Activated CD8-positive, alpha-beta T cell treated with anti-CD3 and anti-CD28 coated beads for 36 hours (primary cell): ENCODE data around the gene SPTSSB. TPM values are rescaled to one million over a fixed set of nuclear protein-coding genes. Genes with fewer than 3 reads are reported as not detected.

Source experiments
- ATAC-seq: fragments of 200-7000 bp; cut with Tn5 transposase; one replicate; pipeline ENCODE4 v1.10.0; 2021; ENCODE audit warnings: mild to moderate bottlenecking, moderate library complexity
- CTCF ChIA-PET: fragments of 350-600 bp; sonication (Branson Sonifier 250); formaldehyde crosslinking; loops from one replicate; lab custom pipeline; 2021; ENCODE audit warnings: antibody characterized with exemption; lab: Charles Lee
- POLR2A ChIA-PET: fragments of 350-600 bp; sonication (Branson Sonifier 250); formaldehyde crosslinking; loops from one replicate; lab custom pipeline; 2021; ENCODE audit warnings: antibody characterized with exemption; lab: Charles Lee
- DNase-seq: peaks from one replicate; pipeline ENCODE4 v3.0.0-alpha.2; 2020
- H3K27ac Mint-ChIP-seq: one replicate; pipeline ENCODE4 v1.8.0; 2021; ENCODE audit warnings: mild to moderate bottlenecking, mixed read lengths
- H3K27me3 Mint-ChIP-seq: one replicate; pipeline ENCODE4 v1.8.0; 2021; ENCODE audit warnings: mixed read lengths
- H3K36me3 Mint-ChIP-seq: one replicate; pipeline ENCODE4 v1.8.0; 2021; ENCODE audit warnings: low read depth, mixed read lengths
- H3K4me1 Mint-ChIP-seq: one replicate; pipeline ENCODE4 v1.8.0; 2021; ENCODE audit warnings: low read depth, mixed read lengths
- H3K4me3 Mint-ChIP-seq: one replicate; pipeline ENCODE4 v1.8.0; 2021; ENCODE audit warnings: mild to moderate bottlenecking, moderate library complexity, mixed read lengths
- H3K9me3 Mint-ChIP-seq: one replicate; pipeline ENCODE4 v1.8.0; 2021; ENCODE audit warnings: mixed read lengths
- CTCF ChIP-seq: fragments of 200-600 bp; IDR thresholded peaks from one replicate; pipeline ENCODE4 v1.8.0; 2022; ENCODE audit warnings: antibody characterized with exemption, mild to moderate bottlenecking
- intact Hi-C: fragments of 100-400 bp; cut with micrococcal nuclease; formaldehyde crosslinking; loops from one replicate; pipeline ENCODE4 v1.10.0; 2022
- total RNA-seq, 2 experiments: library from RNA; stranded (reverse); gene quantifications; one replicate each; pipeline ENCODE4 v1.2.3, GENCODE V29; 2021

SPTSSB gene
- total RNA-seq, 2 experiments from 2014 or later: not detected

GRCh38 chr3:161342629-161343028, 28.7 kb downstream of the SPTSSB start:
- Mint-ChIP-seq H3K36me3 (no peaks in the 10 kb centered on the region), H3K27ac (no peak overlapping the region), H3K4me3 (no peak overlapping the region), H3K9me3 (no peaks in the 10 kb centered on the region), H3K27me3 (peaks cover 9% of the 10 kb centered on the region), H3K4me1 (no peaks in the 10 kb centered on the region)
- DNase-seq: no peak
- TF ChIP-seq CTCF: no peak
- intact Hi-C loops: no loop called here
- ATAC-seq: no peak
- ChIA-PET POLR2A (no interaction called here), CTCF (no interaction called here)

- Mint-ChIP-seq H3K27ac (no peak overlapping the region), H3K36me3 (no peaks in the 10 kb centered on the region), H3K4me1 (peaks cover 2% of the 10 kb centered on the region), H3K27me3 (peaks cover 9% of the 10 kb centered on the region), H3K4me3 (no peak overlapping the region), H3K9me3 (no peaks in the 10 kb centered on the region)
- no peak for TF ChIP-seq CTCF
- intact Hi-C loops: no loop called here
- CTCF ChIA-PET: no interaction called here
- DNase-seq: no peak
- POLR2A ChIA-PET: no interaction called here
- ATAC-seq: no peak
These were observed 31.5 kb downstream of the SPTSSB start for GRCh38 chr3:161339517-161340500.

GRCh38 chr3:161337311-161337710, 34.0 kb downstream of the SPTSSB start:
- TF ChIP-seq CTCF: no peak
- no peak overlapping the region for H3K4me3 Mint-ChIP-seq
- H3K27ac Mint-ChIP-seq: no peak overlapping the region
- no peaks in the 10 kb centered on the region for H3K9me3 Mint-ChIP-seq
- intact Hi-C loops: no loop called here
- H3K27me3 Mint-ChIP-seq: peaks cover 11% of the 10 kb centered on the region
- peaks cover 2% of the 10 kb centered on the region for H3K4me1 Mint-ChIP-seq
- no peak for DNase-seq
- no peaks in the 10 kb centered on the region for H3K36me3 Mint-ChIP-seq
- ChIA-PET POLR2A (interaction anchor here (0.6 kb wide), 1 partner anchor 962 kb away, joined by 3 read pairs; no protein-coding TSS in a partner anchor), CTCF (interaction anchor here (1.0 kb wide), 1 partner anchor 33 kb away, joined by 3 read pairs; no protein-coding TSS in a partner anchor)
- no peak for ATAC-seq

GRCh38 chr3:161336661-161337060, 34.7 kb downstream of the SPTSSB start:
- H3K36me3 Mint-ChIP-seq: no peaks in the 10 kb centered on the region
- H3K9me3 Mint-ChIP-seq: no peaks in the 10 kb centered on the region
- no peak overlapping the region for H3K4me3 Mint-ChIP-seq
- POLR2A ChIA-PET: interaction anchor here (0.6 kb wide), 1 partner anchor 963 kb away, joined by 3 read pairs; no protein-coding TSS in a partner anchor
- ATAC-seq (no peak), DNase-seq (no peak)
- peaks cover 2% of the 10 kb centered on the region for H3K4me1 Mint-ChIP-seq
- intact Hi-C loops: no loop called here
- CTCF ChIA-PET: no interaction called here
- TF ChIP-seq CTCF: no peak
- H3K27me3 Mint-ChIP-seq: peaks cover 11% of the 10 kb centered on the region
- no peak overlapping the region for H3K27ac Mint-ChIP-seq

GRCh38 chr3:161333696-161334095, 37.6 kb downstream of the SPTSSB start:
- Mint-ChIP-seq H3K27ac (no peak overlapping the region), H3K4me3 (no peak overlapping the region), H3K9me3 (no peaks in the 10 kb centered on the region), H3K4me1 (peaks cover 2% of the 10 kb centered on the region), H3K27me3 (peaks cover 12% of the 10 kb centered on the region), H3K36me3 (no peaks in the 10 kb centered on the region)
- no peak for TF ChIP-seq CTCF
- POLR2A ChIA-PET: no interaction called here
- no peak for ATAC-seq
- no peak for DNase-seq
- intact Hi-C loops: no loop called here
- CTCF ChIA-PET: no interaction called here
